ENCODE measurements around the gene ADAMTS1. TPM values are rescaled to one million over a fixed set of nuclear protein-coding genes. Genes with fewer than 3 reads are reported as not detected.

The ADAMTS1 gene
- total RNA-seq, 6 experiments from 2014 or later = 2.7 to 38.1 (median 9.6) TPM

- no peak overlapping the region for H3K4me3 ChIP-seq
- DNase-seq = no peak
- H3K27ac ChIP-seq = no peak overlapping the region
- H3K9me3 ChIP-seq = no peaks in the 10 kb centered on the region
- WGBS (ENCODE audit: insufficient coverage, low coverage, low lambda C conversion rate, missing lambda C conversion rate) = 53% methylated on average over 6 of the region's 7 CpGs
- peaks cover 0 to 4% (median 0%) of the 10 kb centered on the region in 4 donors for H3K4me1 ChIP-seq
- H3K36me3 ChIP-seq = peaks cover 0 to 45% (median 11%) of the 10 kb centered on the region in 4 donors
- no peak for ATAC-seq
- TF ChIP-seq CTCF (IDR thresholded peaks at IDR 0.05) (no peak), POLR2A (IDR thresholded peaks at IDR 0.05) (no peak)
- intact Hi-C loops (cut with DNase I) = no loop called here
- no peaks in the 10 kb centered on the region for H3K27me3 ChIP-seq
Observed at GRCh38 chr21:26840912-26841311, 4.3 kb downstream of the ADAMTS1 start.

GRCh38 chr21:26840201-26840600, 5.0 kb downstream of the ADAMTS1 start:
- ATAC-seq (no peak), DNase-seq (peak in 1 of 3 donors; percentile 52)
- H3K36me3 ChIP-seq = peaks cover 0 to 45% (median 11%) of the 10 kb centered on the region in 4 donors
- no peak overlapping the region for H3K27ac ChIP-seq
- peaks cover 0 to 4% (median 0%) of the 10 kb centered on the region in 4 donors for H3K4me1 ChIP-seq
- intact Hi-C loops (cut with DNase I) = no loop called here
- no peak overlapping the region for H3K4me3 ChIP-seq
- TF ChIP-seq POLR2A (IDR thresholded peaks at IDR 0.05) = no peak
- TF ChIP-seq CTCF (IDR thresholded peaks at IDR 0.05) = no peak
- 61% methylated on average over 7 of the region's 10 CpGs for WGBS (ENCODE audit: insufficient coverage, low coverage, low lambda C conversion rate, missing lambda C conversion rate)
- no peaks in the 10 kb centered on the region for H3K27me3 ChIP-seq
- no peaks in the 10 kb centered on the region for H3K9me3 ChIP-seq

GRCh38 chr21:26837539-26837938, 7.7 kb downstream of the ADAMTS1 start:
- intact Hi-C loops (cut with DNase I) = no loop called here
- peaks cover 0 to 45% (median 11%) of the 10 kb centered on the region in 4 donors for H3K36me3 ChIP-seq
- ATAC-seq (no peak), DNase-seq (no peak)
- no peak overlapping the region for H3K27ac ChIP-seq
- H3K27me3 ChIP-seq = no peaks in the 10 kb centered on the region
- H3K4me3 ChIP-seq = no peak overlapping the region
- no peak for TF ChIP-seq POLR2A (IDR thresholded peaks at IDR 0.05)
- TF ChIP-seq CTCF (IDR thresholded peaks at IDR 0.05) = no peak
- peaks cover 0 to 1% (median 0%) of the 10 kb centered on the region in 4 donors for H3K4me1 ChIP-seq
- no peaks in the 10 kb centered on the region for H3K9me3 ChIP-seq
- WGBS (ENCODE audit: insufficient coverage, low coverage, low lambda C conversion rate, missing lambda C conversion rate) = 76% methylated on average over 3 of the region's 3 CpGs

GRCh38 chr21:26836528-26836927, 8.7 kb downstream of the ADAMTS1 start:
- Histone ChIP-seq H3K36me3 (peaks cover 0 to 38% (median 11%) of the 10 kb centered on the region in 4 donors), H3K4me3 (no peak overlapping the region), H3K27me3 (no peaks in the 10 kb centered on the region), H3K27ac (no peak overlapping the region), H3K9me3 (no peaks in the 10 kb centered on the region), H3K4me1 (no peaks in the 10 kb centered on the region)
- intact Hi-C loops (cut with DNase I) = no loop called here
- TF ChIP-seq POLR2A (IDR thresholded peaks at IDR 0.05) (no peak), CTCF (IDR thresholded peaks at IDR 0.05) (no peak)
- DNase-seq (no peak), ATAC-seq (no peak)
- WGBS (ENCODE audit: insufficient coverage, low coverage, low lambda C conversion rate, missing lambda C conversion rate) = 76% methylated on average over 3 of the region's 3 CpGs

Measured in right lobe of liver (tissue), 6 donors.